NCI-H1930 (cell line): Measurements from ENCODE around the gene HTR6.
"Not testable (repeated sequence)": the region's sequence is repeated elsewhere in the genome, so short reads cannot be mapped to it uniquely, and the experiment has no call there.

ENCODE experiments used
- DNase-seq, 2 experiments: peaks; one replicate each; lab custom pipeline; 2025; lab: John Stamatoyannopoulos, UW

Gene HTR6

GRCh38 chr1:19639228-19639627 is 25.4 kb upstream of the HTR6 start:
- not testable (repeated sequence) for DNase-seq

GRCh38 chr1:19639999-19640362 is 24.7 kb upstream of the HTR6 start:
- no peak for DNase-seq

GRCh38 chr1:19640363-19641316 is 24.0 kb upstream of the HTR6 start:
- DNase-seq, result no peak

GRCh38 chr1:19643121-19643520 is 21.6 kb upstream of the HTR6 start:
- DNase-seq, result no peak

GRCh38 chr1:19643602-19644394 is 20.9 kb upstream of the HTR6 start, which contains the start of gene NBL1:
NBL1 (plus strand) TSS chr1:19644311; CDS start chr1:19655031, 10,720 bp downstream.
- peak in 1 of 2 experiments; percentile 61 for DNase-seq

- DNase-seq, result no peak
Observed at GRCh38 chr1:19644395-19644680, 20.3 kb upstream of the HTR6 start.

- no peak for DNase-seq
Observed at GRCh38 chr1:19644681-19645410, 19.8 kb upstream of the HTR6 start.

GRCh38 chr1:19645411-19646251 is 19.0 kb upstream of the HTR6 start:
- no peak for DNase-seq

- no peak for DNase-seq
Observed at GRCh38 chr1:19646377-19647319, 18.0 kb upstream of the HTR6 start.

GRCh38 chr1:19647643-19648042 is 17.0 kb upstream of the HTR6 start:
- DNase-seq, result no peak

GRCh38 chr1:19648239-19648638 is 16.4 kb upstream of the HTR6 start:
- no peak for DNase-seq

GRCh38 chr1:19648689-19649088 is 16.0 kb upstream of the HTR6 start:
- DNase-seq, result no peak

- DNase-seq, result no peak
Observed at GRCh38 chr1:19650416-19651140, 14.1 kb upstream of the HTR6 start.

- DNase-seq, result no peak
Observed at GRCh38 chr1:19651141-19651737, 13.4 kb upstream of the HTR6 start.

- DNase-seq, result no peak
Observed at GRCh38 chr1:19654386-19654785, 10.3 kb upstream of the HTR6 start.

- no peak for DNase-seq
Observed at GRCh38 chr1:19654886-19655717, 9.6 kb upstream of the HTR6 start.

GRCh38 chr1:19655718-19656080 is 9.0 kb upstream of the HTR6 start:
- DNase-seq, result no peak

GRCh38 chr1:19656134-19656779 is 8.4 kb upstream of the HTR6 start:
- no peak for DNase-seq
